Germinal center (tissue), 1 donor: Measurements from ENCODE around the gene USH1G.

Experiments
- DNase-seq: peaks from one replicate; pipeline ENCODE4 v3.0.0; 2012; ENCODE audit warnings: mixed read lengths, low spot score

The USH1G gene

GRCh38 chr17:74954115-74954514, 31.1 kb upstream of the USH1G start:
- no peak for DNase-seq

DNA sequence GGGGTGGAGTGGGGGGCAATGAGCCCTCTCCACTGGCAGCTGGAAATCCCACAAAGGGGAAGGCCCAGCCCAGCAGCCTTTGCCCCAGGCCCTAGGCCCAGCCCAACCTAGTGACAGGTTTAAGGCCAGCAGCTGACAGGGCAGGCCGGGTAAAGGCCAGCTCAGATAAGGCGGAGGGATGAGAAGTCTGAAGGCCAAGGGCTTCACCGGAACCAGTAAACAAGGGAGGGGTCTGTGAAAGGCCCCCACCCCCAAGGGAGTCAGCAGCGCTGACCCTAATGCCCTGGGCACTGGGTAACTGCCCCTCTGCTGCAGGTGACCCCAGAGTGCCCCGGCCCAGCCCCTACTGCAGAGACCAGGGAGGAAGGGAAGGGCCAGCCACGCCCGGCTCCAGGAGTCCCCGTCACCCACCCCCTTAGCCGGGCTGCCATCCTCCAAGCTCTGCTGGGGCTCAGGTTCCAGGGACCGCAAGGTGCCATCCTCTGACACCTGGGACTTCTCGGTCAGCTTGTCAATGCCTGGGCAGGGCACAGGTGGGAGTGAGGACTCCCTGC, 30.2 kb upstream of the USH1G start:
- DNase-seq = no peak

DNA sequence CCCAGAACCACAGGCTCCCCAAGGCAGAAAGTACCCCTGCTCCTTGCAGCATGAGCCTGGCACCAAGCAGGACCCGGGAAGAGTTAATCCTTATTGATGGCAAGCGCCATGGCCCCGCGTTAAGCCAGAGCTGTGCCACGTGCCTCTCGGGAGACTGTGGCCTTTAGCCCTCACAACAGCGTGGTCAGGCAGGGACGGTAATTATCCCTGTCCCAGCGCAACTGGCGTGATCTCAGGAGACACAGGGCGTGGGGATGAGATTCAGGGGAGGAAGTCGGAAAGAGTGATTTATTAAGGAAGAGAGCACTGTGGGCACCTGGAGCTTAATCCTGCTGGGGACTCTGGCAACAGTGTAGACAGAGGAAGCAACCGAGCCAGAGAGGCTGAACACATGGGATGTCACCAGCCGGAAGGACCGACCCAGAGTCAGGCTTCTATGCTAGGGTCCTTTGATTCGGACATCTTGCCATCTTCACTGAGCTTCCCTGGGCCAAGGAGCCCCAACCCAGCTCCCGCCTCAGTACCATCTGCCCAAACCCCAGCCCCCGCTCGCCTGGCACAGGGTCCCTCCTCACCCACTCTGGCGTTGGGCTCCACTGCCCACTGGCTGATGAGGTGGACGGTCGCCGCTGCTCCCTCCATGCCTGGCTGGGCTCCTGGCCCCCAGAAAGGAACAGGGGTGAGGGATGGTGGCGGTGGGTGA, 29.5 kb upstream of the USH1G start:
- no peak for DNase-seq

DNA sequence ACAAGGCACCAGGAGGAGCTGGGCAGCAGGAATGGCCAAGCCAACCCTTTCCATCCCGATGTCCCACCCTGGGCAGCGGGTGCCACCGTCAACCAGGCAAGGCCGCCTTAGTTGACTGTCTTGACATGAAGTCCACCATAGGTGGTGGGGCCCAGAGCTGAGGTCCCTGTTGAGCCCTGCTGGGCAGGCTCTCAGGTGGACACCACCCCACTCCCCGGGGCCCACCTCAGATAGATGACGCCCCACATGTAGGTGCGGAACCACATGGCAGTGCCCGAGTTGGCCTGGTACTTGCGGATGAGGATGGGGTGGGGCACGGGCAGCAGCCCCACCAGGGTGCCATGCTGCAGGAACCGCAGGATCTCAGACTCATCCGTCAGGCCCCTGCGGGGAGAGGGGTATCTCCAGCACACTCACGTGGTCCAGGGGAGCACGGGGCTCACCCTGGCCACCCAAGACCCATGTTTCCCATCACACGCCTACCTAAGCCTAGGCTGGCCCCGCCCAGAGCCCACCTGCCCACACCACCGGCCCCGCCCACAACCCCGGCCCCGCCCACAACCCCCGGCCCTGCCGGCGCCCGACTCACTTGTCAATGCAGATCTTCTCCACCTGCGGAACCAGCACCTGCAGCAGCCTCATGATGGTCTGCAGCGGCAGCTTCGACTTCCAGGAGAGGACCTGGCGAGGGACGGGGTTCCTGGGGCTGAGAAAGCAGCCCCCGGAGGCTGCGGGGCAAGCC, 28.8 kb upstream of the USH1G start:
- no peak for DNase-seq

DNA sequence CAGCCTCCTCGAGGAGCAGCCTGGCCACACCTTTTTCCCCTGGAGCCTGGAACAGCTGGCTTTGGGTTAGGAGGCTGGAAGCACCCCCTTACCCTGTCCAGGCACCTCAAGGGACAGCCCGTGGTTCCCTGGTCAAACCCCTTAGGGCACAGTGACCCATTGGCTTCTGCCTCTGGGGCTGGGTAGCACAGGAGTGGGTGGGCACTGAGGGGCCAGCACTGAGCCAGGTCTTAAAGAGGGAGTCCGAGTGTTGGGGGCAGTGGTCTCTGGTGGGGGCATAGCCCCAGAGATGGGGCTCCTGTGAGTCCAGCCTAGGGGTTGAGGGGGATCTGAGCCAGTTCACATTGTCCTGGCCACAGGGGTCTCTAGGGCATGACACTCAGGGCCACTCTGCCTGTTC, 28.0 kb upstream of the USH1G start:
- no peak for DNase-seq

GRCh38 chr17:74950207-74950606, 27.2 kb upstream of the USH1G start:
- DNase-seq = no peak

GRCh38 chr17:74949455-74950115, 26.5 kb upstream of the USH1G start:
- DNase-seq = no peak

- no peak for DNase-seq
Observed at GRCh38 chr17:74947041-74947754, 24.1 kb upstream of the USH1G start.

- DNase-seq = no peak
Observed at GRCh38 chr17:74946641-74947040, 23.6 kb upstream of the USH1G start.

GRCh38 chr17:74945543-74945942, 22.5 kb upstream of the USH1G start:
- no peak for DNase-seq

DNA sequence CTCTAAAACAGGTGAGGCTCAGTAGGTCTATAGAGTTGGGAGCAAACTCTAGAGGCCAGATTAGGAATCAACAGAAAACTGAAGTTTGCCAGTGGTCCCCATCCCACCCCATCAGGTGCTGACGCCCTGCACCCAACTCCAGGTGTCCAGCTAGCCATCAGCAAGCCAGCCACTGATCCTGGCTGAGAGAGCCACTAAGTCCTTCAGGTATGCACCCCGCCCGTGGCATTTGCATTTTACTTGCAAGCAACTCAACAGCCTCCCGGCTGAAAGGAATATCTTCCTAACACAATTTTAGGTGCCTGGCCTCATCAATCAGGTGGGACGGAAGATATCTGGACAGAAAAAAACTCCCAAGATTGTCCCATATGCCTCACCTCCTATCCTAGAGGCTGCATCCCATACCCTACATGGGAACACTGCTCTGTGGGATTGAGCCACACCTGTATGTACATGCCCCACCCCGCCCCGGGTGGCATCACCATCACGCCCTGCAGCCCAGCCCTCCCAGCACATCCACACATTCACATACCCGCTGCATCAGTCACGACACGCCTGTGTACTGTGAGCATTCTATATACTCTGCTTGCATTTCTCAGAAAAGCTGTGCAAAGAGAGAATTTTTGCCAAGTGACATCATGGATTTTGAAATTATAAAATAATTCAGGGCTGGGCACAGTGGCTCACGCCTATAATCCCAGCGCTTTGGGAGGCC, 20.9 kb upstream of the USH1G start:
- DNase-seq = no peak

DNA sequence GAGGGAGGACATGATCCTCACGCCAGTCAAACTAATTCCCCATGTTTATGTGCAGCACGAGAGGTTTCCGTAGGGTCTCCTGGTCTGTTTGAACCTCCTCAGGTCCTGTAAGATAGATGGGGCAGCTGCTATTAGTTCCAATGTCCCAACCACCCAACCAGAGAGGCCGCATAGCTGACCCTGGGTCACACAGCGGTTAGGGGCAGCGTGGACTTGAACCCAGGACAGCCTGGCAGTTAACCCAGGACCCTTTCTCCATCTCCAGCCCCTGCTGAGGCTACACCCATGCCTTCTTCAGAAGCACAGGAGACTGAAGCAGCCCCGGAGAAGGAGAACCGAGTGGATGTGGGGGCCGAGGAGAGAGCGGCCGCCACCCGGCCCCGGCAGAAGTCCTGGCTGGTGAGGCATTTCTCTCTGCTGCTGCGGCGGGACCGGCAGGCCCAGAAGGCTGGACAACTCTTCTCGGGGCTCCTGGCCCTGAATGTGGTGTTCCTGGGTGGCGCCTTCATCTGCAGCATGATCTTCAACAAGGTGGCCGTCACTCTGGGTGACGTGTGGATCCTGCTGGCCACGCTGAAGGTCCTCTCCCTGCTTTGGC, 18.2 kb upstream of the USH1G start:
- DNase-seq = no peak

DNA sequence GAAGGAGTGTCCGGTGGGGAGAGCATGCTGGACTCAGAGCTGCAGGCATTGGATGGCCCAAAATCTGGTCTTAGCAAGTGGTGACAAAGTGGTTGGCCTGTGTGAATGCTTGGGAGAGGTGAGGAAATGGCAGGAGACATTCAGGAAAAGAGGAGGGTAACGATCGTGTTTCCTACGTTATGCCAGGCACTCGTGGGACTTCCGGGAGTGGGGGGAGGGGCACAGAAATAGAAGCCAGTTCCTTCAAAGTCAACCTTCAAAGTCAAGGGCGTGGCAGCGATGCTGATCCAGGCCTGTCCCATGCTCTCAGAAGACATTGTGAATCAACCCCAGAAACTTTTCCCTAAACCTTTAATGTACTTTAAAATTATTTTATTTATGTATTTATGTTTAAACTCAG, 16.5 kb upstream of the USH1G start:
- DNase-seq = no peak

DNA sequence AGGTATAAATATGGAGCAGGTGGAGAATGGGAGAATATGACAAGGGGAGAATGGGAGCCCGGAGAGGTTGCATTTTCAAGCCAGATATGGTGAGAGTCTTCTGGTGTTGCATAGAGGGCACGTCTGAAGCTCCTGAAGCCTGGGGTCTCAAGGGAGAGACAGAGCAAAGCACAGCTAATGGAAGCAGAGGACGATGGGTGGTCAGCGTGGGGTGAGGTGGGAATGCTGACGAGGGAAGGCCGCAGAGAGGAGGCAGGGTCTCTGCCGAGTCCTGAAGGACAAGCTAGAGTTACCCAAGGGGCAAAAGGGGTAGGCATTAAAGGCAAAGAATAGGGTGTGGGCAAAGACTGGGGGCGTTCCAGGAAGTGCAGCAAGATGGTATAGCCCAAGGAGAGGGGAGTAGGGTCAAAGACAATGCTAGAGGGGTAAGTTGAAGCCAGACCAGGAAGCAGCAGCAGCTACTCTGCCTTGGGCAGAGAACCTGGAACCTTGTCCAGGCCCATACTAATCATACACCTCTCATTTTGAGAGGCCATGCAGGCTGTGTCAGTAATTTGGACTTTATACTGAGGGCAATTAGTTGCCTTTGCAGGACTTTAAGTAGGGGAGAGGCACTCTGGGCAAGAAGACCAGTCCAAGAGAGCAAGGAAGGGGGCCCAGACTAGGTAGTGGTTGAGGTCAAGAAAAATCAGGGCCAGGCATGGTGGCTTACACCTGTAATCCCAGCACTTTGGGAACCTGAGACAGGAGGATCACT, 15.3 kb upstream of the USH1G start:
- no peak for DNase-seq

- no peak for DNase-seq
Observed at GRCh38 chr17:74937064-74938051, 14.3 kb upstream of the USH1G start.

DNA sequence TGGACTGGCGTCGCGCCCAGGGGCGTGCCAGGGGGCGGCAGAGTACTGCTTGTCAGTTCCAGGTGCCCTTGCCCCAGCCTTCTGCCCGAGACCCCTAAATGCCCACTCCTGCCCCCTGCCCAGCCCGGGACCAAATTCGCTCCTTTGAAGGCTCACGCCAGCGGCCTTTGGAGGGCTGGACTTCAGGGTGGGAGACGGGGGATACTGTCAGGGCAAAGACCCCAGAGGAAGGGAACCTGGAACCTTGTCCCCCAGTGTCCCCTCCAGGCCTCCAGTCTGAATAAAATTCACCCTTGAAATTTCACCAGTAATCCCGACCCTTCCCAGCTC, 13.4 kb upstream of the USH1G start:
- no peak for DNase-seq

DNA sequence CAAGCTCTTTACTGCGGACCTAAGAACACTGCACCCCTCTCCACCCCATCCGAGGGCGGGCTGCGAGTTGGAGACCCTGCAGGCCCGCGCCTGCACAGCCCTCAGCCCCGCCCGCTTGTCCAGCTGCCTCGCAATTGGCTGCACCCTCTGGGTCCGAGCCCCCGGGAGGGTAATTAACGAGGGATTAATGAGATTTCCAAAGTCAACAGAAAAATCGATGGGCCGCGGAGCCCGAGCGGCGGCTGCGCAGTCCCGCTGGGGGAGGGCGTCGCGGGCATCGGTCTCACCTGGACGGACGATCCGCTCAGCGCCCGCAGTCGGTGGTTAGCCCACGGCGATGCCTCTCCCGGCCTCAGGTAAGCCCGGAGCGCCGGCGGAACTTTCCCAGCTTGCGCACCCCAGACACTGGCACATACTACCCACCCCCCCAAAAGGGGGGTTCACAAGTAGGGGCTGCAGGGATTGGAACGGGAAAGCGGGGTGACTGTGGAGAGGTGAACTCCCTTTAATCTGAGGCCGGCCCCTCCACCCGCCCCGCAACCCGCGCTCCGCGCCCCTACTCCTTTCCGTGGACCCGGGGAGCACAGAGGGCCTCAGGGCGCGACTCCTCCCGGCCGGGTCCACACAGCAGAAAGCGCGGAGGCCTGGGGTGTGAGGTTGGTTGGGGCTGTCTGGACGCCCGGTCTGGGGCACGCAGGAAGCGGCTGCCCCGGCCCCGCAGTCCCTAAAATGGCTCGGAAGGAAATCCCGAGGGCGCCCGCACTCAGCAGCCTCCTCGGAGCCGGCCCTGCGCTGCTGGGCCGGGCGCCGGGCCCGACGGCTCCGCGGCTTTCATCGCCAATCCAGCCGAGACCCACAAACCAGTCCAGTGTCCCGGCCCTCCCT, 12.8 kb upstream of the USH1G start, which contains the start of gene OTOP3:
Gene OTOP3 (plus strand): TSS at position 314 of the 885 bp plus-strand sequence. CDS start 24 bp downstream, at position 338.
- no peak for DNase-seq

GRCh38 chr17:74935048-74935447, 12.0 kb upstream of the USH1G start:
- DNase-seq = no peak
